SK-N-SH (cell line): ENCODE data around the gene SAMD8. TPM values are rescaled to one million over a fixed set of nuclear protein-coding genes. Genes with fewer than 3 reads are reported as not detected.

Source experiments
- CTCF ChIA-PET: fragments of 300-600, 350-600 bp; formaldehyde crosslinking; extraction: SDS; loops from one replicate; lab custom pipeline; 2021; lab: Yijun Ruan, JAX
- POLR2A ChIA-PET: fragments of 350-600 bp; sonication (Branson Sonifier 250); formaldehyde crosslinking; extraction: SDS; loops from one replicate; lab custom pipeline; 2020; ENCODE audit warnings: antibody characterized with exemption, inconsistent platforms; lab: Yijun Ruan, JAX
- DNase-seq: peaks from one replicate; pipeline ENCODE4 v3.0.0; 2012
- H2AFZ ChIP-seq: fragments of 200-600 bp; sonication (generic); 2 replicates; pipeline ENCODE4 v1.8.1; 2016; ENCODE audit warnings: antibody characterized with exemption, mild to moderate bottlenecking, low read depth
- H3F3A ChIP-seq: fragments of 200-600 bp; sonication (generic); replicated peaks from 2 replicates; pipeline ENCODE3; 2016; ENCODE audit warnings: antibody characterized with exemption, mild to moderate bottlenecking; ENCODE audit not compliant: insufficient read depth
- H3K27ac ChIP-seq, 2 experiments: fragments of 200-500 bp in 1 of 2; fragments of 200-600 bp in 1 of 2; sonication (Bioruptor generic) in 1 of 2; sonication (generic), shearing (Covaris generic) in 1 of 2; 2 replicates each; pipeline versions ENCODE4 v1.5.1 to v1.6.1; 2014 to 2016; ENCODE audit warnings: low read depth in 2 of 2, inconsistent platforms in 1 of 2, low read length in 1 of 2, mild to moderate bottlenecking in 1 of 2, mixed read lengths in 1 of 2
- H3K27me3 ChIP-seq: fragments of 200-600 bp; sonication (generic), shearing (Covaris generic); 2 replicates; pipeline ENCODE4 v1.6.1; 2016; ENCODE audit warnings: mixed run types; ENCODE audit not compliant: insufficient read depth
- H3K36me3 ChIP-seq, 2 experiments: fragments of 200-500 bp in 1 of 2; fragments of 200-600 bp in 1 of 2; sonication (Bioruptor generic) in 1 of 2; sonication (generic) in 1 of 2; replicated peaks in 1 of 2; 2 replicates each; pipeline versions ENCODE3 to v1.5.1; 2014 to 2016; ENCODE audit warnings: low read length in 1 of 2, mild to moderate bottlenecking in 1 of 2; ENCODE audit not compliant: insufficient read depth in 2 of 2, control insufficient read depth in 1 of 2
- H3K4me1 ChIP-seq, 2 experiments: fragments of 200-500 bp in 1 of 2; fragments of 200-600 bp in 1 of 2; sonication (Bioruptor generic) in 1 of 2; sonication (generic), shearing (Covaris generic) in 1 of 2; 2 replicates each; pipeline versions ENCODE4 v1.5.1 to v1.6.1; 2014 to 2016; ENCODE audit warnings: low read depth in 1 of 2, low read length in 1 of 2, mixed run types in 1 of 2; ENCODE audit not compliant: insufficient read depth in 2 of 2, control insufficient read depth in 1 of 2
- H3K4me2 ChIP-seq: fragments of 200-600 bp; sonication (generic), shearing (Covaris generic); 2 replicates; pipeline ENCODE4 v1.6.1; 2017; ENCODE audit warnings: mixed run types
- H3K4me3 ChIP-seq, 2 experiments: fragments of 200-500 bp in 1 of 2; fragments of 200-600 bp in 1 of 2; sonication (Bioruptor generic) in 1 of 2; sonication (generic), shearing (Covaris generic) in 1 of 2; 2 replicates each; pipeline versions ENCODE4 v1.5.1 to v1.8.1; 2014 to 2016; ENCODE audit warnings: low read depth in 2 of 2, inconsistent platforms in 1 of 2, low read length in 1 of 2, mild to moderate bottlenecking in 1 of 2, mixed read lengths in 1 of 2, moderate library complexity in 1 of 2
- H3K79me2 ChIP-seq: fragments of 200-600 bp; sonication (generic); 2 replicates; pipeline ENCODE4 v1.8.1; 2017; ENCODE audit warnings: mild to moderate bottlenecking; ENCODE audit not compliant: insufficient read depth
- H3K9ac ChIP-seq: fragments of 200-600 bp; sonication (generic); 2 replicates; pipeline ENCODE4 v1.6.1; 2017; ENCODE audit warnings: mixed run types
- H3K9me2 ChIP-seq: fragments of 200-600 bp; sonication (generic); 2 replicates; pipeline ENCODE4 v1.6.1; 2017; ENCODE audit warnings: mixed run types
- H3K9me3 ChIP-seq: fragments of 200-600 bp; sonication (generic); 2 replicates; pipeline ENCODE4 v1.6.1; 2017; ENCODE audit warnings: mixed run types, mild to moderate bottlenecking, moderate library complexity
- H4K20me1 ChIP-seq: fragments of 200-600 bp; sonication (generic); 2 replicates; pipeline ENCODE4 v1.6.1; 2017; ENCODE audit warnings: mild to moderate bottlenecking, mixed run types; ENCODE audit not compliant: insufficient read depth
- ELF1 ChIP-seq: IDR thresholded peaks from 2 replicates; pipeline ENCODE4 v1.4.0; 2012
- EP300 ChIP-seq, 2 experiments: IDR thresholded peaks; 2 replicates each; pipeline versions ENCODE4 v1.4.0 to v1.6.1; 2012; ENCODE audit warnings: borderline replicate concordance in 1 of 2, low read depth in 1 of 2, low read length in 1 of 2
- EZH2phosphoT487 ChIP-seq: fragments of 200-600 bp; sonication (generic); IDR thresholded peaks from 2 replicates; pipeline ENCODE4 v1.6.1; 2017; ENCODE audit warnings: low read depth, mixed run types, mild to moderate bottlenecking, antibody characterized with exemption, moderate library complexity, borderline replicate concordance
- FOSL2 ChIP-seq: IDR thresholded peaks from 2 replicates; pipeline ENCODE4 v1.4.0; 2012; ENCODE audit warnings: low read depth, mild to moderate bottlenecking, moderate library complexity, borderline replicate concordance
- FOXJ3 ChIP-seq: sonication (generic); formaldehyde crosslinking; IDR thresholded peaks from 2 replicates; pipeline ENCODE4 v1.5.1; 2020; ENCODE audit warnings: mild to moderate bottlenecking, missing genetic modification reagents
- GABPA ChIP-seq: IDR thresholded peaks from 2 replicates; pipeline ENCODE4 v1.4.0; 2012; ENCODE audit warnings: low read depth, mild to moderate bottlenecking
- MEF2A ChIP-seq: IDR thresholded peaks from 2 replicates; pipeline ENCODE4 v1.4.0; 2012; ENCODE audit warnings: low read depth, borderline replicate concordance
- MXI1 ChIP-seq: IDR thresholded peaks from 2 replicates; pipeline ENCODE4 v1.6.1; 2012; ENCODE audit warnings: mild to moderate bottlenecking, low read depth, low read length, improper control_type of control experiment
- NFIC ChIP-seq: IDR thresholded peaks from 2 replicates; pipeline ENCODE4 v1.4.0; 2012; ENCODE audit warnings: borderline replicate concordance
- NRF1 ChIP-seq: IDR thresholded peaks from 2 replicates; pipeline ENCODE4 v1.6.1; 2012; ENCODE audit warnings: low read depth, mild to moderate bottlenecking, low read length
- POLR2AphosphoS5 ChIP-seq: IDR thresholded peaks from 2 replicates; pipeline ENCODE4 v1.6.1; 2012; ENCODE audit warnings: low read depth, low read length
- RAD21 ChIP-seq: IDR thresholded peaks from 2 replicates; pipeline ENCODE4 v1.6.1; 2012; ENCODE audit warnings: mild to moderate bottlenecking, low read length
- REST ChIP-seq: IDR thresholded peaks from 2 replicates; pipeline ENCODE4 v1.6.1; 2012; ENCODE audit warnings: mild to moderate bottlenecking, low read depth, low read length, moderate library complexity
- SIN3A ChIP-seq: IDR thresholded peaks from 2 replicates; pipeline ENCODE4 v1.6.1; 2012; ENCODE audit warnings: low read depth, mild to moderate bottlenecking, low read length, moderate library complexity, borderline replicate concordance
- TAF1 ChIP-seq: IDR thresholded peaks from 2 replicates; pipeline ENCODE4 v1.6.1; 2012; ENCODE audit warnings: low read depth, mild to moderate bottlenecking, low read length, moderate library complexity, borderline replicate concordance
- TEAD4 ChIP-seq: IDR thresholded peaks from 2 replicates; pipeline ENCODE4 v1.4.0; 2012; ENCODE audit warnings: mild to moderate bottlenecking, borderline replicate concordance; ENCODE audit not compliant: insufficient read depth
- USF2 ChIP-seq: fragments of 150-350 bp; IDR thresholded peaks from 2 replicates; pipeline ENCODE4 v1.6.1; 2017; ENCODE audit warnings: antibody characterized with exemption, low read length, low read depth, borderline replicate concordance
- YY1 ChIP-seq: IDR thresholded peaks from 2 replicates; pipeline ENCODE4 v1.4.0; 2012; ENCODE audit warnings: low read depth, mild to moderate bottlenecking
- WGBS: methylation state at CpG from one replicate; pipeline ENCODE4 v1.1.6; 2017; ENCODE audit warnings: low lambda C conversion rate; 5-methylcytosine and 5-hydroxymethylcytosine counted together
- polyA plus RNA-seq, 3 experiments: library from polyadenylated mRNA; depleted of rRNA; stranded (reverse); fragments of >200 nt; gene quantifications; 2 replicates each; pipeline ENCODE4 v1.2.3, GENCODE V29; 2012
- TF ChIP-seq, protein P1 (sequence below): IDR thresholded peaks from 2 replicates; pipeline ENCODE4; 2012

Gene SAMD8
- polyA plus RNA-seq, 1 of the 3 experiments (the other 2 are of a cell fraction) = 9.7 TPM

DNA sequence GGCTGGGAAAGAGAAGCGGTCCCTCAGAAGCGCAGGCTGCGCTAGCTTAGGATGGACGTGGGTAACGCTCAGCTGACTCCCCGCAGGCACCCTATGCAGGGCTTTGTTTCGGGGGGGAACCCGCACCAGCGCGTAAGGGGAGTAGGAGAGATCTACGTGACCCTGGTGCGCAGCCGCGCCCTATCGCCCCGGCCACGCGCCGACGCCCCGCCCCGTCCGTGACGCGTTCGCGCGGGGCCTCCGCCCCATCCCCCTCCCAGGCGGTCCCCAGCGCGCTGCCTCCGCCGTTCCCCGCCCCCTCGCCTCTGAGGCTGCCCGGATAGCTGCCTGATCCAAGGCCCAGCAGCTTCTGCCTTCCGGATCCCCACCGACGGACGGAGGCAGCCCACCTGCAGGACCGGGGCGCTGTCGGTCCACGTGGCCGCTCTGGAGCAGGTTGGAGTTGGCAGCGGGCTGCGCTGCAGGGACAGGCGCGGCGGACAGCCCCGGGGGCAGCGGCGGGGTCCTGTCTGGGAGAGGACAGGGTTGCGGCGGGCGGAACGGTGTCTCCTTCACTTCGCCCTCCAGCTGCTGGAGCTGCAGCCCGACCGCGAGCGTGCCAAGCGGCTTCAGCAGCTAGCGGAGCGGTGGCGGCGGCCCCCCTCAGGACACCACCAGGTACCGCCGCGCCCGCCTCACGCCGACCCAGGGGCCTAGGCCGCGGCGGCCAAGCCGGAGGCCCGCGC lies 99.0 kb downstream of the SAMD8 start, which contains the start of gene VDAC2 (continued):
- no peak for TF ChIP-seq MEF2A
- no peak for TF ChIP-seq FOSL2
- TF ChIP-seq TEAD4 = no peak
- TF ChIP-seq ELF1 = peak; percentile 28; the same call in 1 of the 2 replicates
- no peak for TF ChIP-seq USF2
- peak; percentile 80 for TF ChIP-seq NRF1
- TF ChIP-seq, protein P1, sequence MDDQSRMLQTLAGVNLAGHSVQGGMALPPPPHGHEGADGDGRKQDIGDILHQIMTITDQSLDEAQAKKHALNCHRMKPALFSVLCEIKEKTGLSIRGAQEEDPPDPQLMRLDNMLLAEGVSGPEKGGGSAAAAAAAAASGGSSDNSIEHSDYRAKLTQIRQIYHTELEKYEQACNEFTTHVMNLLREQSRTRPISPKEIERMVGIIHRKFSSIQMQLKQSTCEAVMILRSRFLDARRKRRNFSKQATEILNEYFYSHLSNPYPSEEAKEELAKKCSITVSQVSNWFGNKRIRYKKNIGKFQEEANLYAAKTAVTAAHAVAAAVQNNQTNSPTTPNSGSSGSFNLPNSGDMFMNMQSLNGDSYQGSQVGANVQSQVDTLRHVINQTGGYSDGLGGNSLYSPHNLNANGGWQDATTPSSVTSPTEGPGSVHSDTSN = no peak
- TF ChIP-seq RAD21 = no peak
- no peak for TF ChIP-seq NFIC
- peak; percentile 13; the same call in 1 of the 2 replicates for TF ChIP-seq SIN3A
- peak; percentile 83; the same call in 1 of the 2 replicates for TF ChIP-seq TAF1
- TF ChIP-seq POLR2AphosphoS5 = peak; percentile 69
- TF ChIP-seq MXI1 = peak; percentile 48
- TF ChIP-seq, all 33 proteins: peak for 10

GRCh38 chr10:75211007-75211691 lies 99.7 kb downstream of the SAMD8 start:
- peaks cover 20% of the 10 kb centered on the region for H3F3A ChIP-seq
- H3K27ac ChIP-seq = peak overlapping the region; percentile 96 to 98
- no peaks in the 10 kb centered on the region for H3K27me3 ChIP-seq
- peak; percentile 24 for DNase-seq
- 2% methylated on average over 28 of the region's 38 CpGs for WGBS
- POLR2A ChIA-PET = interaction anchor here (0.6 to 3.0 kb wide), 10 partner anchors 11 to 1262 kb away, joined by 3 to 15 read pairs (median 4); partner anchors contain the start of genes SAMD8 and ZNF503
- no peak overlapping the region; the same call in 1 of the 2 replicates for H2AFZ ChIP-seq
- no peaks in the 10 kb centered on the region for H3K9me2 ChIP-seq
- peaks cover 55% of the 10 kb centered on the region for H3K79me2 ChIP-seq
- H3K4me2 ChIP-seq = peak overlapping the region; percentile 84
- H4K20me1 ChIP-seq = peaks cover 27% of the 10 kb centered on the region
- peak overlapping the region; percentile 100 for H3K9ac ChIP-seq
- peaks cover 13 to 15% of the 10 kb centered on the region in 2 experiments; a peak in 3 of 4 replicates for H3K4me1 ChIP-seq
- no peaks in the 10 kb centered on the region for H3K9me3 ChIP-seq
- peak overlapping the region; percentile 84 to 93 for H3K4me3 ChIP-seq
- peaks cover 15 to 43% of the 10 kb centered on the region in 2 experiments for H3K36me3 ChIP-seq
- CTCF ChIA-PET = interaction anchor here (1.1 to 4.3 kb wide), 6 partner anchors 14 to 73 kb away, joined by 3 to 36 read pairs (median 6); partner anchors contain the start of gene COMTD1
- TF ChIP-seq SIN3A = 0 out of 2 replicates have a peak, but pooled peaks have one; percentile 41
- TF ChIP-seq EP300 (IDR thresholded peaks at IDR 0.05; ENCODE audit: borderline replicate concordance in 1 of 2, low read depth in 1 of 2, low read length in 1 of 2) = no peak
- TF ChIP-seq RAD21 = no peak
- TF ChIP-seq GABPA = no peak
- TF ChIP-seq MXI1 = peak; percentile 53; the same call in 1 of the 2 replicates
- no peak for TF ChIP-seq REST
- no peak for TF ChIP-seq EZH2phosphoT487
- TF ChIP-seq YY1 = peak; percentile 84
- TF ChIP-seq, protein P1 = no peak
- no peak for TF ChIP-seq FOXJ3 (CRISPR knock-in tag)
